ENCODE measurements around the gene C16orf54. TPM values are rescaled to one million over a fixed set of nuclear protein-coding genes. Genes with fewer than 3 reads are reported as not detected.
"Not testable (repeated sequence)": the region's sequence is repeated elsewhere in the genome, so short reads cannot be mapped to it uniquely, and the experiment has no call there.

Gene C16orf54
- total and polyA plus RNA-seq, 5 experiments from 2014 or later, result 20.7 to 110 (median 32.7) TPM

GRCh38 chr16:29717113-29717512 is 28.7 kb downstream of the C16orf54 start:
- no peaks in the 10 kb centered on the region for H3K36me3 Mint-ChIP-seq
- H3K27ac Mint-ChIP-seq, result no peak overlapping the region
- H3K27me3 Mint-ChIP-seq, result no peaks in the 10 kb centered on the region
- H3K9me3 Mint-ChIP-seq, result no peaks in the 10 kb centered on the region
- H3K4me1 Mint-ChIP-seq, result peaks cover 6 to 11% (median 8%) of the 10 kb centered on the region in 4 donors
- H3K4me3 Mint-ChIP-seq, result no peak overlapping the region
- POLR2A ChIA-PET, result interaction anchor here (0.7 to 1.3 kb wide), 4 partner anchors 13 to 73 kb away, joined by 3 to 5 read pairs (median 4); partner anchors contain the start of gene C16orf54
- no peak for DNase-seq
- no peak for ATAC-seq

DNA sequence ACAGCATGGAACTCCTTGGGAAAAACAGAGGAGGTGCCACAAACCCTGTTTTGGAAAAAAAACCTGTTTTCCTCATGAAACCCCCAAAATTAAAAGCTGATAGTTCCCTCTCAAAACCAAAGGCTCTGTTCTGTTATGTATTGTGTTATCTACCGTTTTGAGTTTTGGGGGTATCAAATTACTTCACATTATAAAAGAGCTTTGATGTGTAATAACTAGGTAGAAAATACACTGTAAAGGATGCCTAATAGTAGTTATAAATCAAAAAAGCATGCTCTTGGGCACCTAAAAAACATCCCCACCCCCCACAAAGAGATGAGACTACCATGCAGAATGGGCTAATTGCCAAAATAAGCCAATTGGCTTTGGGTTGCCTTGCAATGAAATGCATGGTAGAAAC is 30.8 kb downstream of the C16orf54 start:
- ATAC-seq (no peak), DNase-seq (no peak)
- Mint-ChIP-seq H3K4me3 (no peak overlapping the region), H3K4me1 (peaks cover 5 to 12% (median 9%) of the 10 kb centered on the region in 4 donors), H3K27me3 (no peaks in the 10 kb centered on the region), H3K9me3 (no peaks in the 10 kb centered on the region), H3K36me3 (no peaks in the 10 kb centered on the region), H3K27ac (no peak overlapping the region)
- POLR2A ChIA-PET, result interaction anchor here (0.7 to 1.6 kb wide), 3 partner anchors 13 to 96 kb away, joined by 3 to 5 read pairs (median 4); no protein-coding TSS in a partner anchor

DNA sequence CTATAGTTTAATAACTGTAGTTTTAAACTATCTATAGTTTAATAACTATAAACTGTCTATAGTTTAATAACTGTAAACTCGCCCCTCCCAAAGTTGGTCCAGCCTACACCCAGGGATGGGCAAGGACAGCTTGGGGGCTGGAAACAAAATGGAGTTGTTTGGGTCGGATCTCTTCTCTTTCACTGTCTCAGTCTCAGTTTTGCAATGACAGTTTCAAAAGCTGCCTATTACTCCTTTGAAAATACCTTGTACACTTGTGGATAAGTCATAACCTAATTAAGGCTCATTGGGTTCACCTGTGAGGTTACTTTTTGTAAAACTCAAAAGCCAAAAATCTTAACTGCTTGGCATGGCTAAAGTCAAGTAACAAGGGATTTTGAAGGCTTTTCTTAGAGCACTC is 31.4 kb downstream of the C16orf54 start:
- ATAC-seq, result no peak
- Mint-ChIP-seq H3K4me1 (peaks cover 7 to 15% (median 13%) of the 10 kb centered on the region in 4 donors), H3K27ac (no peak overlapping the region), H3K9me3 (no peaks in the 10 kb centered on the region), H3K36me3 (no peaks in the 10 kb centered on the region), H3K4me3 (no peak overlapping the region), H3K27me3 (no peaks in the 10 kb centered on the region)
- DNase-seq, result no peak
- POLR2A ChIA-PET, result interaction anchor here (1.6 kb wide), 1 partner anchor 12 kb away, joined by 4 read pairs; no protein-coding TSS in a partner anchor

GRCh38 chr16:29712809-29713208 is 33.0 kb downstream of the C16orf54 start:
- Mint-ChIP-seq H3K4me3 (no peak overlapping the region), H3K36me3 (no peaks in the 10 kb centered on the region)
- no peak for ATAC-seq

GRCh38 chr16:29710227-29711219 is 35.3 kb downstream of the C16orf54 start:
- peak overlapping the region in 9 of 10 donors; percentile 4 to 86 (median 63) for H3K27ac Mint-ChIP-seq
- POLR2A ChIA-PET, result interaction anchor here (0.6 to 2.6 kb wide), 6 partner anchors 9 to 251 kb away, joined by 3 to 10 read pairs (median 6); partner anchors contain the start of gene KIF22
- peaks cover 7 to 17% (median 13%) of the 10 kb centered on the region in 4 donors for H3K4me1 Mint-ChIP-seq
- H3K27me3 Mint-ChIP-seq, result no peaks in the 10 kb centered on the region
- H3K4me3 Mint-ChIP-seq, result peak overlapping the region in 2 of 10 donors; percentile 1 to 6
- peak in 8 of 10 donors; percentile 13 to 74 (median 50) for DNase-seq
- peak; percentile 100 for ATAC-seq
- no peaks in the 10 kb centered on the region for H3K36me3 Mint-ChIP-seq
- H3K9me3 Mint-ChIP-seq, result no peaks in the 10 kb centered on the region

More at GRCh38 chr16:29712809-29713208, 33.0 kb downstream of the C16orf54 start:
- Mint-ChIP-seq H3K27me3 (no peaks in the 10 kb centered on the region), H3K4me1 (peaks cover 7 to 17% (median 13%) of the 10 kb centered on the region in 4 donors), H3K9me3 (no peaks in the 10 kb centered on the region), H3K27ac (no peak overlapping the region)
- no peak for DNase-seq
- POLR2A ChIA-PET, result interaction anchor here (1.2 to 2.6 kb wide), 4 partner anchors 10 to 96 kb away, joined by 3 to 10 read pairs (median 6); no protein-coding TSS in a partner anchor

DNA sequence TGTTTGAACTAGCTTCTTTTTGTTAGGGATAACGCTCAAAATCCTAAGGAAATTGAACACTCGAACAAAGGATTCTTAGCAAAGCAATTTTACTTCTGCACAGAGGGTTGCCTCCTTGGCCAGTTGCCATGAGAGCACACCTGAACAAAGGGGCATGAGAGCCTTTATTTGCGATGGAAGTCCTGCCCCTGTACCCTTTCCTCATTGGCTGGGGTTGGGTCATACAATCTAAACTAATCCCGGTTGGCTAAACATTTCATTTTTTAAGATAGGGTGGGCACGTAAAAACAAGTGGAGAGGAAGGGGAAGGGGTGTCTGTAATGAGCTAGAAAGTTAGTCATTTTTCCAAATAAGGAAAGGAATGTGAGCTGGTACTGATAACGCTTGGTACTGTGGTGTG is 36.1 kb downstream of the C16orf54 start:
- POLR2A ChIA-PET, result interaction anchor here (0.6 to 0.9 kb wide), 2 partner anchors 9 to 37 kb away, joined by 3 to 6 read pairs; no protein-coding TSS in a partner anchor
- H3K4me3 Mint-ChIP-seq, H3K27me3 Mint-ChIP-seq, DNase-seq, ATAC-seq, H3K9me3 Mint-ChIP-seq, H3K36me3 Mint-ChIP-seq: not testable (repeated sequence)
- Mint-ChIP-seq H3K27ac (peak overlapping the region in 5 of 10 donors; percentile 11 to 85 (median 45)), H3K4me1 (peaks cover 7 to 17% (median 13%) of the 10 kb centered on the region in 4 donors)

DNA sequence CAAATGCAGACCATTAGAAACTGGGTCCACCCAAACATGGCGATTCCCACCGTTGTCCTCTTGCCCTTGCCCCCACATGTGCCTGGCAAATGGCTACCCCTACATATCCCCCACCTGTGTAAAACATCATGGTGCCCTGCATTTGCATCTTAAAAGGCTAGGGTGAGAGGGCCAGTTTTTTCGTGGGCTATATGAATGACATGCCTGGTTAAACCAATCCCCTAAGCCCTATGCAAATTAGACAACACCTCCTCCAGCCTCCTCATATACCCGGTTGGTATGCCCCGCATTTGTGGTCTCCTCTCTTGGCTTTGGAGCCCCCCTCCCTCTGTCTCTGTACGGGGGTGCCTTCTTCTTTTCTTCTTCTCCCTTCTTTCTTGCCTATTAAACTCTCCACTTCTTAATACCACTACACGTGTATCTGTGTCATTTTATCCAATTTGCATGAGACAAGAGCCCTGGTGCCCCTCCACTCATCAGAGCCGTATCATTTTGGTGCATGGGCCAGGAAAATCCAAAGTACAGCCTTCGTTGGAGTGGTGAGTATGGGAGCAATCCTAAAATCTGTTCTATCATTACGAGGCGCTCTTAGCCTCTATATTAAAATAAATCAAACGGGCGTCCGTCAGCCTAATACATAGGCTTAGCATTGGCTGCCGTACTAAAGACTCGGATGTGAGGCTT is 36.7 kb downstream of the C16orf54 start:
- POLR2A ChIA-PET, result interaction anchor here (0.6 to 0.9 kb wide), 2 partner anchors 8 to 38 kb away, joined by 3 to 6 read pairs; no protein-coding TSS in a partner anchor
- DNase-seq (no peak), ATAC-seq (no peak)

DNA sequence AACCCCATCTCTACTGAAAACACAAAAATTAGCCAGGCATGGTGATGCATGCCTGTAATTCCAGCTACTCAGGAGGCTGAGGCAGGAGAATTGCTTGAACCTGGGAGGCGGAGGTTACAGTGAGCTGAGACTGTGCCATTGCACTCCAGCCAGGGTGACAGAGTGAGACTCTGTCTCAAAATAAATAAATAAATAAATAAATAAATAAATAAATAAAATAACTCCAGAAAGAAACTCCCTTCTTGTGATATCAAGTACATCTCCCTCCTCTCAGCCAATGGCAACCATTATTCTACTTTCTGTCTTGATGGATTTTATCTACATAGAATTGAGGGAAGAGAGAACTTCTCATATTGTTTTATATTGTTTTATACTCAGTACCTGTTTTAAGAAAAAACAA is 38.6 kb downstream of the C16orf54 start:
- H3K4me3 Mint-ChIP-seq, ATAC-seq, H3K27me3 Mint-ChIP-seq, H3K9me3 Mint-ChIP-seq, DNase-seq, H3K36me3 Mint-ChIP-seq: not testable (repeated sequence)
- Mint-ChIP-seq H3K4me1 (peaks cover 15 to 30% (median 26%) of the 10 kb centered on the region in 4 donors), H3K27ac (peak overlapping the region in 3 of 10 donors; percentile 29 to 72 (median 36))
- POLR2A ChIA-PET, result interaction anchor here (0.7 kb wide), 1 partner anchor 42 kb away, joined by 5 read pairs; no protein-coding TSS in a partner anchor

More for the DNA sequence above, 36.7 kb downstream of the C16orf54 start:
- H3K9me3 Mint-ChIP-seq, result no peaks in the 10 kb centered on the region
- no peak overlapping the region for H3K4me3 Mint-ChIP-seq
- H3K27ac Mint-ChIP-seq, result peak overlapping the region in 4 of 10 donors; percentile 25 to 85 (median 56)
- no peaks in the 10 kb centered on the region for H3K36me3 Mint-ChIP-seq
- peaks cover 7 to 17% (median 13%) of the 10 kb centered on the region in 4 donors for H3K4me1 Mint-ChIP-seq
- H3K27me3 Mint-ChIP-seq, result no peaks in the 10 kb centered on the region

- Mint-ChIP-seq H3K27me3 (no peaks in the 10 kb centered on the region), H3K4me3 (peak overlapping the region in 1 of 10 donors; percentile 28), H3K27ac (peak overlapping the region in 3 of 10 donors; percentile 47 to 60 (median 54)), H3K9me3 (no peaks in the 10 kb centered on the region), H3K36me3 (no peaks in the 10 kb centered on the region), H3K4me1 (peaks cover 19 to 37% (median 34%) of the 10 kb centered on the region in 4 donors)
- no peak for ATAC-seq
- POLR2A ChIA-PET, result interaction anchor here (0.6 to 7.0 kb wide), 4 partner anchors 33 to 102 kb away, joined by 5 to 148 read pairs (median 6); partner anchors contain the start of genes KIF22, MAZ and PRRT2
- DNase-seq, result no peak
These were observed 40.8 kb downstream of the C16orf54 start for GRCh38 chr16:29705030-29705429.

- Mint-ChIP-seq H3K27me3 (peaks cover 0 to 1% (median 0%) of the 10 kb centered on the region in 5 donors), H3K4me1 (peaks cover 18 to 33% (median 30%) of the 10 kb centered on the region in 4 donors), H3K9me3 (no peaks in the 10 kb centered on the region), H3K4me3 (peak overlapping the region; percentile 65 to 87 (median 82)), H3K36me3 (no peaks in the 10 kb centered on the region), H3K27ac (peak overlapping the region; percentile 93 to 100 (median 96))
- DNase-seq, result peak in 5 of 10 donors; percentile 25 to 84 (median 56)
- POLR2A ChIA-PET, result interaction anchor here (0.6 to 7.0 kb wide), 29 partner anchors 9 to 363 kb away, joined by 3 to 148 read pairs (median 5); partner anchors contain the start of genes ALDOA, C16orf54, KIF22 and MAZ
- ATAC-seq, result peak; percentile 63 to 80
These were observed 43.5 kb downstream of the C16orf54 start for GRCh38 chr16:29702269-29702668.

- peaks cover 0 to 1% (median 0%) of the 10 kb centered on the region in 5 donors for H3K27me3 Mint-ChIP-seq
- H3K4me3 Mint-ChIP-seq, result peak overlapping the region in 6 of 10 donors; percentile 26 to 83 (median 60)
- peak overlapping the region; percentile 71 to 100 (median 96) for H3K27ac Mint-ChIP-seq
- ATAC-seq, result no peak
- POLR2A ChIA-PET, result interaction anchor here (0.6 to 7.0 kb wide), 28 partner anchors 8 to 381 kb away, joined by 3 to 148 read pairs (median 6); partner anchors contain the start of genes ALDOA, C16orf54, INO80E and KIF22
- no peaks in the 10 kb centered on the region for H3K36me3 Mint-ChIP-seq
- H3K4me1 Mint-ChIP-seq, result peaks cover 18 to 33% (median 30%) of the 10 kb centered on the region in 4 donors
- DNase-seq, result no peak
- H3K9me3 Mint-ChIP-seq, result no peaks in the 10 kb centered on the region
These were observed 44.6 kb downstream of the C16orf54 start for GRCh38 chr16:29701214-29701555.

All from naive thymus-derived CD8-positive, alpha-beta T cell (primary cell).